Left hindlimb (tissue), 1 donor: ENCODE results near the gene RAET1G.

Experiments used
- DNase-seq: peaks from one replicate; pipeline ENCODE4 v3.0.0-alpha.2; 2018

The RAET1G gene

GRCh38 chr6:149891259-149891658 is 31.7 kb downstream of the RAET1G start:
- DNase-seq = no peak

- DNase-seq = no peak
Measured at GRCh38 chr6:149890629-149891045, 32.3 kb downstream of the RAET1G start.

- DNase-seq = no peak
Measured at GRCh38 chr6:149889326-149889725, 33.6 kb downstream of the RAET1G start.

GRCh38 chr6:149888659-149889058 is 34.3 kb downstream of the RAET1G start:
- no peak for DNase-seq

- DNase-seq = no peak
Measured at GRCh38 chr6:149888093-149888492, 34.8 kb downstream of the RAET1G start.

- no peak for DNase-seq
Measured at GRCh38 chr6:149887343-149887742, 35.6 kb downstream of the RAET1G start.

GRCh38 chr6:149885888-149886287 is 37.0 kb downstream of the RAET1G start:
- no peak for DNase-seq

GRCh38 chr6:149884617-149885016 is 38.3 kb downstream of the RAET1G start:
- no peak for DNase-seq

GRCh38 chr6:149884215-149884614 is 38.7 kb downstream of the RAET1G start:
- no peak for DNase-seq

- DNase-seq = no peak
Measured at GRCh38 chr6:149881860-149882259, 41.1 kb downstream of the RAET1G start.

- no peak for DNase-seq
Measured at GRCh38 chr6:149881066-149881766, 41.7 kb downstream of the RAET1G start.

GRCh38 chr6:149877659-149878058 is 45.3 kb downstream of the RAET1G start:
- no peak for DNase-seq

- no peak for DNase-seq
Measured at GRCh38 chr6:149876241-149876933, 46.5 kb downstream of the RAET1G start.

- DNase-seq = no peak
Measured at GRCh38 chr6:149872233-149872632, 50.7 kb downstream of the RAET1G start.

GRCh38 chr6:149871182-149871581 is 51.7 kb downstream of the RAET1G start:
- DNase-seq = no peak

- DNase-seq = no peak
Measured at GRCh38 chr6:149869275-149869892, 53.5 kb downstream of the RAET1G start.

GRCh38 chr6:149867876-149868640 is 54.9 kb downstream of the RAET1G start:
- no peak for DNase-seq
